NCI-H1417 treated with DMSO at 0.1 percent for 48 hours (cell line): ENCODE results near the gene PRR5L.

Source experiments
- DNase-seq: peaks from one replicate; lab custom pipeline; 2025; lab: John Stamatoyannopoulos, UW

The PRR5L gene

DNA sequence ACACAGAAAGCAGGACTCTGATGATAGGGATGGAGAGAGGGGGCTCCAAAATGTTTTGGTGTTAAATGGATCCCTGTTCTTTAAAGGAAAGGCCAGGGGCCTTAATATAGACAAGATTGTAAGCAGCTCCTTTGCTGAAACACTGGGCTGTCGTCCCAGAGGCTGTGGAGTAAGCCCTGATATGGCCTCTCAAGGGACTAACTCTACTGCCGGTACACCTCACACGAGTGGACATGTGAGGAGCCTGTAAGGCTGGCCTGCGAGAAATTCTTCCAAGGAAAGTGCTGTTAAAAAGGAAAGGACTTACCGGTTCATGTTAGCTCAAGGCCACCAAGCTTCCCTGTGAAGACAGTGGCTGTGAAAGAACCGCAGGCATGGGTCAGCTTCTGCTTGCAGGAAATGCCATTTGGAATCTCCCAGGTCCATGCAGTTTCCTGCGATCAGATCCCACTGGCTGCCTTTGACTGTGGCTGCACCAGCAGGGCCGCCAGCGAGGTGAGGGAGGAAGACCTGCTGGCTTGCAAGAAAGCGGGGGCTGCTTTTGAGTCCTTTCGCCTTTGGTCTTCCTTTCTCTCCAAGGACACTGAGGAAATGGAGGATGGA lies 106.6 kb downstream of the PRR5L start:
- DNase-seq: no peak

DNA sequence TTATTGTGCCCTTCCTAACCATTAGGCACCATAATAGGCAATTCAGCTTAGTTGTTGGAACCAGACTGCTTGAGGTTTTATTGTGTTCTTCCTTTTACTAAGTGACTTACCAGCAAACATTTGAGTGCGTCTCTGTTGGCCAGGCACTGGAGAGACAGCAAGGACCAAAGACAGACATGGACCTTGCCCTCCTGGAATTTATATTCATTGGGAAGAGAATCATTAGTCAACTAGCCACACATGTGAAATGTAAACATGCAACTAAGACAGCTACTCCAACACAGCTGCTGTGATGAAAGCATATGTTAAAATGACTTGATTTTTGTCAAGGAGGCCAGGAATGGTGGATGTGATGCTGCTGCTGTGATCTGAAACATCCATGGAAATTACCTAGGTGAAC lies 107.6 kb downstream of the PRR5L start:
- no peak for DNase-seq

DNA sequence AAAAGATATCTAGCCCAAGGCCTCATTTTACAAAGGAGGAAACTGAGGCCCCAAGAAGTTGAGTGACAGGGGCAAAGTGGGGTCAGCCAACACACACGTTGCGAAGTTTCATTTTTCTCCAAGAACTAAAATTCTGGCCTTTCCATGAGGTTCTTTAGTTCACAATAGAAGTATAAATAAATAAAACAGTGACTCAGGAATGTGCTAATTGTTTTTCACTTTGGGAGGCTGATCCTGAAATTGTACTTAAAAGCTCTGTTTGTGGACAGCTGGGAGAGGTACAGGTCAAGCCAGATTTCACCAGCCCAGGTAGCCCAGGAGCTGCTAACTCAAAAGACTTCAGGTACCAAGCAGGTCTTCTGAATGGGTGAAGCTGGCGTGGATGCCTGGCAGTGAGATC lies 108.7 kb downstream of the PRR5L start:
- DNase-seq: no peak

DNA sequence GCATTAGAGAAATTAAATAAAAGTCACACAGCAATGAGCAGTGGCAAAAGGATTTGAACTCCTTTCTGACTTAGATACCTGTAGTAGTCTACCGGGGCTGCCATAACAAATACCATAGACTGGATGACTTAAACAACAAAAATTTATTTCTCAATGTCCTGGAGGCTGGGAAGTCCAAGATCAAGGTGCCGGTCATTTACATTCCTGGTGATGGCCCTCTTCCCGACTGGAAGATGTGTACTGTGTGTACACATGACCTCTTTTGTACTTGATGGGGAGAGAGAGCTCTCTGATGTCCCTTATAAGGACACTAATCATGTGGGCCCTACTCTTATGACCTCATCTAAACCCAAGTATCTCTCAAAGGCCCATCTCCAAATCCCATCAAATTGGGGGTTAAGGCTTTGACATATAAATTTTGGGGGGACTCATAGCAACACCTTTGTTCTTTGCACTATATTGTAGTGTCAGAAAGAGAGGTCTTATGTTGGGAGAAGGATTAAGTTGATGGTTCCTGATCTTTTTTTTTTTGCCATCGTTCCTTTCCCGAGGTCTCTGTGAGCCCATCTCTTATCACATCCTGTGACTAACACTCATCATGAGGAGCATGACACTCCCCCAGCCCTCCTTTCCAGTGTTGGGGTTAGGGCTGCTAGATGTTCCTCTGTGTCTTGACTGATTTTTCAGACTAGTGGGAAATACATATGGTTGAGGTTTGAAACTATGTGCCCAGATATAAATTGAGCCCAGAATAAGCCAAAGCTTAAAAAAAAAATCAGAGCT lies 109.7 kb downstream of the PRR5L start:
- no peak for DNase-seq

DNA sequence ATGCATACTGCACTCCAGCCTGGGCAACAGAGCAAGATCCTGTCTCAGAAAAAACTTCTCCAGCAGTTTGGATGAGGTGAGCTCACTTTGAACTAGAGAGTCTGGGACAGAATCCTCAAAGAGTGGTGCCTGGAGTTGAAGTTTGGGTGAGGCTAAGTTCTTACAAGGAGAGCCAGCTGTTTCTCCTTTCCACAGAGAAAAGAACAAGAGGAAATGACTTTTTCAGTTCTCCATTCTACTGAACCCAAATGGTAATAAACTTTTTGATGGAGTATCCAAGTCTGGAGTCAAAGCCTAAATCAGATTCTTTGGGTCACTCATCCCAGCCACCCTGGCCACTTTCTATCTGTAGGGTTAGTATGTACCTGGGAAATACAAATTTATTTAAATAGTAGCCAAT lies 111.3 kb downstream of the PRR5L start:
- DNase-seq: no peak

DNA sequence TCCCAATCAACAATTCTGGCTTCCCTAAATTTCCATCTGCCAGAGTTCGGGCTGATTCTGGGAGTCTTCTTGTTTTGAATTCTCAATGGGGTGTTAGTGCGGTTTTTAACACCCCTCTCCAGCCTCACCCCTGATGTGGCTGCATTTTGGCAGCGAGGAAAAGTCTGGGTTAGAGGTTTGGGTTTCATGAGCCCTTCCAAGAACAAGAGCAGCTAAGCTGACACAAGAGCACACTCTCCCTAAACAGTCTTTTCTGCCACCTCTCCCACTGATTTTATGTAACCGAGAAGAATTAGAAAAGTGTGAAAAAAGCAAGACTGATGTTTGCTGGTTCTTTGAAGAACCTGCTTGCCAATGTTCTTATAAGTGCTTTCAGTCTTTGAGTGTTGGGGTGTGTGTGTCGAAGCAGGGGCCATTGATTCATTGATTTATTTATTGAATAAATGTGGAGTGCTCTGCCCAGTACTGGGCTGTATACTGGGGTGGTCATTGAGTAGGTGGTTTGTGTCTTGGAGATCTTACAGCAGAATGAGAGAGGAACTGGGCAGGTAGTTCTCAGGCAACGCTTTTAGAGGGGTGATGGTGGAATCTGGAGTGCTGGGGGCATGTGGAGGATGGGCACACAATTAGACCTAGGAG lies 112.5 kb downstream of the PRR5L start:
- DNase-seq: no peak

DNA sequence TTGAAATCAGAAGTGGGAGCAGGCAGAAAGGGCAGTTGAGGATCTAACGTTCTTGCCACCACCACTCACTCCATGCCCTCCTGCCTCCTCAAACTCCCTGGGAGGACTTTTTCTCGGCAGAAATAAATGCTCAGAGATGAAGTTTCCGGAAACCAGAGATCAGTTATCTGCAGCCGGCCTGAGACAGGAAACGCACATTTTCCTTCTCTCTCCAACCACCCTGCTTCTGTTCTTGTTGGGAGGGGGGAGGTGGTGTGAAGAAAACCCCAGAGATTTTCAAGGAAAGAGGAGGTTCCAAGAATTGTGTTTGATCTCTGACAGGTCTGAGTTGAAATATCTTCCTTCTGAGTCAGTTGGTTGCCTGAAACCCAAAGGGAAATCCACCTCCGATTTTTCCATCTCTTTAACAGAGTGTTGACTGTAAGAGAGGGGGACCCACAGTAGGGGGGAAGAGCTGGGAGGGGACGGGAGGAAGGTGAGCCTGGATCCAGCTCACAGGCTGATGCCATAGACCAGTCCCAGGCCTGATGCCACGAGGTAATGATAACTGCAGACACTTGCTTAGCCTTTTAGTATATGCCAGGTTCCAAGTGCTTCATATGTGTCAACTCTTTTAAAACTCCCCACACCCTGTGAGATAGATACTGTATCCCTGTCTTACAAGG lies 113.2 kb downstream of the PRR5L start:
- DNase-seq: no peak

DNA sequence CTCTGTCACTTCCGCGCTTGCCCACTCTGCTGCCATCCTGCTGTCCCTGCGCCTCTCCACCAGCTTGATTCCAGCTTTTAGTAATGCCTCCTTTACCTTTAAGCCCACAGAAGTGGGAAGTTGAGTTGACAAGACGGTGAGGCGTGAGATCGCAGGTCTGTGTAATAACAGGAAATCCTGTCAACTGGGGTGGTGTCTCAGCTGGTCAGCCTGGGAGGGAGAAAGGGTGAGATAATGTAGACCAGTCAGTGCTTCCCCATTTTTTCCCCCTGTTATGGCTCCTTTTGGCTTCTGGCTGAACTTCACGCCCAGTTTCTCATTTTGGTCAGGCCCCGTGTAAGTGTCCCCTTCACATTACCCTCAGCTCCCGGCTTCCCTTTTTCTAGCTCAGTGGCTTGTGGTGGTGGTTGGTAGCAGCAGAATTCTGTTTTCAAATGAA lies 115.1 kb downstream of the PRR5L start:
- no peak for DNase-seq

DNA sequence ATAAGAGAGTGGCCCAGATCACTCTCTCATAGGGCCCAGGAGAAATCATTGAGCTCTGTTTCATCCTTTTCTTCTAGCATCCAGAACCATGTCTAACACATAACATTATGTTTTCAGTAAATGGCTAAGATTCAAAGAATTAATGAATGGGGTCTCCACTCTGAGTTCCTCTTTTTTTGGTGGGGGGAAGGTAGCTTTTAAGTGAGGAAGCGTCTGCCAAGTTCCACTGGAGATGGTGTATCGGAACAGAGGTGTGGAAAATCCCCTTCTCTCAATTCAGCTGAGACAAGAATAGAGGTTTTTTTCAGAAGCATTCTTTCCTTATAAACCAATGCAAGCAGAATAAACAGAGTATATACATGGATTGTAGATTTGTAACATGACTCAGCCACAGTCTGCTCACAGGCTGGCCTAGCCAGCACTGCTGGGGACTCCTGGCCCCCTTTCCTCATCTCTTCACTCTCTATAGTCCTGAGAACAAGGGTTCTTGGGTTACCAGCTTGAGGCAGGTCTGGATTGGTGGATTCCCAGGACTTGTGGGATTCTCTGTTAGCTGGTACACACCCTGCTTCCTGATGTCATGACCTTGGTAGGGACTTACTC lies 116.8 kb downstream of the PRR5L start:
- DNase-seq: no peak

DNA sequence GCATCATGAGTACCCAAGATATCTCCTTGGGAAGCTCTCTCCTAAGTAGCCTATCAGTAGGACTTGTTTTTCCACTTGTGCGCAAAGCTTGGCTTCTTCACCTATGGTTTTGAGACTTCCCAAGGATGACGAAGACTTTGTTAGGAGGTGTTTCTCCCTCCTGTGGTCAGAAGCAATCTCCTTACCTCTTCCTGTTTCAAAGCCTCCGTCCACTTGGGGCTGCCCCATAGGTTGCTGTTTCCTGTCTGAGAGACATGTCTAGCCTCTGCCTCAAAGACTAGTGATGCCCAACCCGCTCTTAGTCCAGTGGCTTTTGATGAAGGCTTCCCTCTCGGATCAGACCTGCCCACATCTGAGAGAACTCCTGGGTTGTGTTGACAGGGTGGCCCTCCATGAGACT lies 121.1 kb downstream of the PRR5L start:
- DNase-seq: no peak

DNA sequence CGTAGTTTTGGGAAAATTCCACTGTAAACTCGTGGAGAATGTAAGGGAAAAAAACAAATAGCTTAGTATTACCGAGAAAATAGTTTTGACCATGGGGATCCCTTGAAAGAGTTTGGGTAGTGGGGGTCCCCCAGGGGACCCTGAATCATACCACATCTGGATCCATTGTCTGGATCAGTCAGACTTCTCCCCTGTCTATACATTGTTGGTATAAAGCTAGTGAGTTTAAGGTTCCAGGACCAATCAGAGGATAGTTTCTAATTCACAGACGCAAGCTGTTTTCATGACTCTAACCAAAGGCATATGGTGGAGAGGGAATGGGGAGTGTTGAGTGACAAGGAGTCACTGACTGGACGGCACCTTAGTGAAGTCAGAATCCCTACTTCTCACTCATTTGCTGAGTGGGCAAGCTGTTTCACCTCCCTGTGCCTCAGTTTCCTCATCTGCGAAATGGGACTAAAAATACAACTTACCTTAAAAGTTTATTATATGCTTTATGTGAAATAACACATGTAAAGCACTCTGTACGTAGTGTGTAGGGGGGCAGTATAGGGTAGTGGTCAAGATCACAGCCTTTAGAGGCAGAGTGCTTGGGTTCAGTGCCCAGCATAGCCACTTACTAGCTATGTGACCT lies 123.8 kb downstream of the PRR5L start:
- no peak for DNase-seq

DNA sequence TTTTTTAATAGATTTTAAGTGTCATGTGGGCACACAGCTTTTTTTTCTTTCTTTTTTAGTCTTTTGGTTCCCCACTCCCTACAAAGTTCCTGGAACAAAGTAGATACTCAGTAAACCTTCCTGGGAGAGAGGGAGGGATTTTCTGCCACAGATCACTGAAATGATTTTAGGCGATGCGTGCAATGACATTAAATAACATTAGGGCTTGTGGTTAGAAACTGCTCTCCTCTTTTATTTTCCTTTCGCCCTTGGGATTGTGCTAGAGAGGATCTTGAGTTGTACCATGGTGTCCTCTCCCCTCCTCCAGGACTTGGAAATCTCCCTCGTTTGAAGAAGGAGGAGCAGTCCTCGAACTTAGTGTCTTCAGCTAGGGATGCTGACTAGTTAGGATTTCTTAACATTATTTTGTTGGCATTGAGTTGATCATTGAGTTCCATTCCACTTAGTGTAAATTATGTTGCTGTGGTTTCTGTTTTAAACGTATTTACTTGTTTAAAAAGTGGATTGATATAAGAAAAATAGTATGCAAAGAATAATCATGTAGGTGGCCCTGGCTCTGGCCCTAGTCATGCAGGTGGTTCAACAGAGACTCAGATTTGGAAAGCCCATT lies 125.6 kb downstream of the PRR5L start:
- DNase-seq: no peak

DNA sequence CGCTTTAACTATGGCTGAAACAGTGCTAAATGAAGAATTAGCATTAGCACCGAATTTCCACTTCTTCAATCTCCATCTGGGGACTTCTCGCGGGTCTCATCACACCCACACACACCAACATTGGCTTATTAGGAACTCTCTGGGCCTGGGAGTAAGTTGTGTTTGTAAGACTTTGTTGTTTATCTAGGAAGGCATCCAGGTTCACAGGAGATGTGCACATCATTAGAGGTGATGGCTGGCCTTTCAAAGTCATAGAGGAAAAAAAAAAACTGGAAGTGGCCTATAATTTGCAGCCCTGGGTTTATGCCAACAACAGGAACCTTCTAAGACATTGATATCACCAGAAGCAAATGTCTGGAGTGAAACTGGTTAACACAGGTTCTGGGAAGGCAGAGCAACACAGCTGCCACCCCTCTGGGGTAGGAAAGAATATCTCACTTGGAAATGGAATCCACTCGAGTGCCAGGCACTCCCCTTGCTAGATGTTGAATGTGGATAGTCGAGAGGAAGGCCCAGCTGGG lies 129.5 kb downstream of the PRR5L start:
- no peak for DNase-seq

DNA sequence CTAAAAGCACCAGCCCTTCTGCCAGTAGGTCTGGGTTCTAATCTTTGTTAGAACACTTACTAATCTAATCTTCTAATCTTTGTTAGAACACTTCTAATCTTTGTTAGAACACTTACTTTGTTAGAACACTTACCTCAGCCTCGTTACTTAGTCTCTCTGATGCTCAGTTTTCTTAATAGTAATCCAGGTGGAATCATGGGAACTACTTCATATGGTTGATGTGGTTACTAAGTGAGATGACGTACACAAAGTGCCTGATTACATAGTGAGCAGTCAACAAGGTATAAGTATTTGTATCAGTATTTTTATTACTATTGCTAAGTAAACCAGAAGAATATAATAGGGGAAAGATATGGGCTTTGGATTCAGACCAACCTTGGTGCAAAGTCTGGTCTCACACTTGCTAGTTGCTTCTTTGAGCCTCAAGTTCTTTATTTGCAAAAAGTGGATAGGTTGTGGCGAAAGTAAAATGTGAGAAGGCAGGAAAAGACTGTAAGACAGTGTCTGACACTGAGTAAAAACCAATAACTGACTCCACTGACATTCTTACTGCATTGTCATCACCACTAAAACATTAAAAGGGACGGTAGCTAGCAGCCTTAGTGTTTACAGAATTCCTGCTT lies 130.2 kb downstream of the PRR5L start:
- DNase-seq: no peak

DNA sequence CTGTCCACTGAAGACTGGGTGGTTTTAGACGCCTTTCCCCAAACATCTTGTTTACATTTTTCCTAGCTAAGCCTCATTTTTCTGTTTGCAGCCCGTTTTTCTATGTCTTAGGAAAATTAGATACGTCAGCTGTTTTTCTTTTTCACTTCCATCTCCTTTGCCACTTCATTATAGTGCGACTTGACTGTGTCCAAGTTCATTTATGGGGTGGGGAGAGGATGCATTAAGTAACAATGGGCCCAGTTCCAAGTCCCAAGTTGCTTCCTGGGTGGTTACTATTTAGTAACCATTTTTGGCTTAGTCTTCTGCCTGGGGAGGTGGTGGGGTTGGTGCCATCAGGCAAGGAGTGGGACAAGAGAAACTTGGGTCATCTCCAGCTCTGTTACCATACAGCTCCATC lies 131.0 kb downstream of the PRR5L start:
- DNase-seq: no peak

DNA sequence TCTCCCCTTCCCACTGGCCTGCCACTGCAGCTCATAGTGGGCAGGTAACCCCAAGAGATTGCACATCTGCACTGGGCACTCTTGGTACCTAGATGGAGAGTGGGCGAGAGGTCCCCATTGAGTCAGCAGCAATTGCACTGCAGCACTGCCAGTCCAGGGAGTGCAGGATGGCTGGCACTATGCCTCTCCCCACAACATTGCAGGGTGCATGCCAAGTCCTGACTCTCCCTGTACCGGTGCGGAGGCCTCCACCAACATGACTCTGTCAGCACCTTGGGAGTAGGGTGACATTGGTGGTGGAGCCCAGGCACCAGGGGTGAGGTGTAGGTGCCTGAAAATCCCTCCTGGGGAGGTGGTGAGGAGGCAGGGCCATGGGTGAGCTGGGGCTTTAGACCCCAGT lies 131.8 kb downstream of the PRR5L start:
- DNase-seq: no peak

DNA sequence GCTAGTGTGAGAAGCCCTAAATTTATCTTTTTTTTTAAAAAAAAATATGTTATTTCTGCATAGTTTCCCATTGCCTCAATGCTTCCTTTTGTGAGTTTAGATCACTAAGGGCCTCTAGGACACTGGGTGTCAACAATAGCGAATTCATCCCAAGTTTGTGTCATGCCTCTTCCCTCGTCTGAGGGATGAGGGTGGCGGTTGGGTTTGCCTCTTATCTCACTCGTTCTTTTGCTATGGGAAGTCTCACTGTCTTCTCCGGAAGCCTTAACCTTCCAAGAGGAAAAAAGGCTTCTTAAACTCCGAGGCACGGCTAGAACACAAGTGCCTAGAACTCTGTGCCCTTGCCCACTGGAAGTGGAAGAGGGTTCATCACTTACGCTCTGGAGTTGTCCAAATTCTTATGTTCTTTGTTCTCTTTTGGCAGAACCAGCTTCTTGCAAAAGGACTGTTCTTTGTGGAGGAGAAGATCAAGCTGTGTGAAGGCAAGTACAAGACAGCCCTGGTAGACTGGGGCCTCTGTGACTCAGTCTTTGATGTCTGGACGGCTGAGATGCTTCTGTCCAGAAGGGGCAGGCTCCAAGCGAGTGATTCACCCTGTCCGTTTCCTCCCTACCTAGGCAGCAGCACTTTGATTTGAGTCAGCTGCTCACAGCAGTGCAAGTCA lies 135.5 kb downstream of the PRR5L start:
- no peak for DNase-seq

DNA sequence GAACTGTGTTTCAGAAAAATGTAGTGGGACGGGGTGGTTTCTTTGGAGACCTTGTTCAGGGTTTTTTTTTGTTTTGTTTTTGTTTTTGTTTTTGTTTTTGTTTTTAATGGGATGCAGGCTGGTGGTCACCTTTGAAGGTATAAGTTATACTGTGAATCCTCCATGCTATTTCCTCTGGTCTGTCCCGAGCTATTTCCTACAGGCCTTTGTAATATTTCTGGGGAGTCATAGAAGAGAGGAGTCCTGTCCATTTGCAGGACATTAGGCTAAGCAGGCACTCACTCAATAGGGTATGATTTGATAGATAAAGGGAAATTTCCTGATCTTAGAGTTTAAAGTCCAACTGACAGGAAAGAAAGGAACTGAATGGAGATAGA lies 136.0 kb downstream of the PRR5L start:
- DNase-seq: no peak

DNA sequence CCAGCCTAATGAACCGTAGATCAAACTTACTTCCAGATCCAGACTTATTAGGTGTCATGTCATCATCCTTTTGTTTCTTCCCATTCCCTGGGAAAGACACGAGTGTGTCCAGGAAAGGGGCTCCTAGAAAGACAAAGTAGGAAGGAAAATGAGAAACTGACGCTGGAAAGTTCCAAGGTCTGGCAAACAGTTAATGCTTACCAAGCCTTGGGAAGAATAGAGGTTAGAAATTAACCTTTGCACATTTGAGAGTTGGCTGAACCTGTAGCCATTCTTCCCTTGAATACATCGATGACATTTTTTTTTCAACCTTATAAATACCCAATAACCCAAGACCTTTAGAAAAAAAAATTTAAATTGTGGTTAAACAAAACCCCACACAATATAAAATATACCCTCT lies 136.7 kb downstream of the PRR5L start:
- no peak for DNase-seq

DNA sequence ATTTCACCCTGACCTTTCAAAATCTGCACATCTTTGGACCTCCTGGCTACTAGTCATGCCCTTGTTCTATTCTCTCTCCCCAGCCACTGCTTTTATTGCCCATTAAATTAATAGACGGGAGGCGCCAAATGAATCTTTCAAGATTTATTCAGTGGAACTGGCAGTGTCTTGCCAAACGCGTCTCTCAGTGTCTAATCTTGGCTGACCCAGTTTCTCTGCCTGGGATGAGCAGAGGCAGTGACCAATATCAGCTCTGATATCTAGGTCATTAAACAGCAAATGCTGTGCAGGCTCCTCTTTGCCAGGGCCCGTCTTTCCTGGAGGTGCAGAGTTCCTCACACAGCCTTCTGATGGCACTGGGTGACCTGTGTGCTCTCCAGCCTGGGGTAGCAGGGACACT lies 140.0 kb downstream of the PRR5L start:
- no peak for DNase-seq
